H1 (cell line): ENCODE results near the gene LPCAT1. TPM values are rescaled to one million over a fixed set of nuclear protein-coding genes. Genes with fewer than 3 reads are reported as not detected.

Experiments
- CTCF ChIA-PET: fragments of 300-600 bp; sonication (Branson Sonifier 250); formaldehyde crosslinking; loops from one replicate; lab custom pipeline; 2021; ENCODE audit not compliant: partially characterized antibody; lab: Charles Lee
- POLR2A ChIA-PET: fragments of 300-600 bp; sonication (Branson Sonifier 250); formaldehyde crosslinking; loops from one replicate; lab custom pipeline; 2021; ENCODE audit warnings: inconsistent platforms; ENCODE audit not compliant: partially characterized antibody; lab: Charles Lee
- DNase-seq, 2 experiments: peaks; one replicate each; pipeline versions ENCODE4 v3.0.0 to v3.0.0-alpha.2; 2010 to 2022; ENCODE audit warnings: low spot score in 2 of 2, low read depth in 1 of 2, mixed read lengths in 1 of 2
- FAIRE-seq: peaks from 2 replicates; lab custom pipeline; 2011; peaks lifted over from hg19 to GRCh38; lab: Jason Lieb, UNC
- H2AFZ ChIP-seq: 2 replicates; pipeline ENCODE4 v1.8.1; 2012; ENCODE audit warnings: low read length, inconsistent platforms
- H2AK5ac ChIP-seq: 2 replicates; pipeline ENCODE4 v1.6.1; 2013; ENCODE audit warnings: low read depth, low read length
- H2BK120ac ChIP-seq: replicated peaks from 2 replicates; pipeline ENCODE3; 2013; ENCODE audit warnings: low read depth, low read length, inconsistent platforms
- H2BK12ac ChIP-seq: 2 replicates; pipeline ENCODE4 v1.6.1; 2013; ENCODE audit warnings: low read depth, low read length
- H2BK15ac ChIP-seq: 2 replicates; pipeline ENCODE4 v1.6.1; 2013; ENCODE audit warnings: low read length
- H2BK20ac ChIP-seq: 2 replicates; pipeline ENCODE4 v1.6.1; 2013; ENCODE audit warnings: low read length
- H2BK5ac ChIP-seq: 2 replicates; pipeline ENCODE4 v1.6.1; 2013; ENCODE audit warnings: low read depth, low read length
- H3K14ac ChIP-seq: 2 replicates; pipeline ENCODE4 v1.6.1; 2013; ENCODE audit warnings: inconsistent platforms; ENCODE audit not compliant: insufficient read length
- H3K18ac ChIP-seq: 2 replicates; pipeline ENCODE4 v1.6.1; 2013; ENCODE audit warnings: low read length; ENCODE audit errors: extremely low read depth
- H3K23ac ChIP-seq: 2 replicates; pipeline ENCODE4 v1.6.1; 2013; ENCODE audit warnings: inconsistent platforms; ENCODE audit not compliant: insufficient read length
- H3K23me2 ChIP-seq: 2 replicates; pipeline ENCODE4 v1.6.1; 2013; ENCODE audit warnings: low read depth, low read length
- H3K27ac ChIP-seq: 2 replicates; pipeline ENCODE4 v1.6.1; 2011; ENCODE audit warnings: low read depth, low read length, inconsistent platforms
- H3K27me3 ChIP-seq, 4 experiments: replicated peaks in 1 of 4; 1 replicate in 1 of 4; 2 replicates in 3 of 4; pipeline versions ENCODE4 v1.6.1 to v1.8.1; 2011 to 2013; ENCODE audit warnings: low read length in 3 of 4, mild to moderate bottlenecking in 3 of 4, inconsistent platforms in 2 of 4, mixed read lengths in 2 of 4, moderate library complexity in 1 of 4; ENCODE audit not compliant: control insufficient read depth in 3 of 4, insufficient read depth in 3 of 4; ENCODE audit errors: extremely low read depth in 1 of 4
- H3K36me3 ChIP-seq, 4 experiments: 2 replicates each; pipeline versions ENCODE4 v1.6.1 to v1.8.1; 2011 to 2013; ENCODE audit warnings: mild to moderate bottlenecking in 4 of 4, low read length in 3 of 4, moderate library complexity in 2 of 4, control low read depth in 1 of 4, inconsistent platforms in 1 of 4; ENCODE audit not compliant: insufficient read depth in 4 of 4, control insufficient read depth in 2 of 4
- H3K4ac ChIP-seq: replicated peaks from 2 replicates; pipeline ENCODE3; 2013; ENCODE audit warnings: low read length, low read depth, mixed read lengths, inconsistent platforms; ENCODE audit not compliant: insufficient read length
- H3K4me1 ChIP-seq, 4 experiments: replicated peaks in 1 of 4; 1 replicate in 1 of 4; 2 replicates in 3 of 4; pipeline versions ENCODE4 v1.6.1 to v1.8.1; 2011 to 2013; ENCODE audit warnings: low read length in 3 of 4, inconsistent platforms in 2 of 4, mixed read lengths in 1 of 4; ENCODE audit not compliant: insufficient read depth in 4 of 4, control insufficient read depth in 3 of 4
- H3K4me2 ChIP-seq, 2 experiments: 2 replicates each; pipeline versions ENCODE4 v1.6.1 to v1.8.1; 2011 to 2013; ENCODE audit warnings: low read depth in 2 of 2, low read length in 2 of 2, control low read depth in 1 of 2, inconsistent platforms in 1 of 2, mild to moderate bottlenecking in 1 of 2; ENCODE audit not compliant: insufficient read depth in 1 of 2
- H3K4me3 ChIP-seq, 4 experiments: fragments of 200-600, 300-600 bp in 1 of 4; sonication (generic), shearing (Covaris generic), sonication (Bioruptor Twin) in 1 of 4; 2 replicates each; pipeline versions ENCODE4 v1.5.1 to v1.8.1; 2011 to 2016; ENCODE audit warnings: low read length in 4 of 4, low read depth in 3 of 4, control low read depth in 2 of 4, inconsistent platforms in 2 of 4, mild to moderate bottlenecking in 2 of 4, mixed read lengths in 1 of 4, moderate library complexity in 1 of 4; ENCODE audit not compliant: insufficient read depth in 2 of 4; ENCODE audit errors: extremely low read depth in 1 of 4
- H3K56ac ChIP-seq: replicated peaks from 2 replicates; pipeline ENCODE3; 2013; ENCODE audit warnings: low read depth, mild to moderate bottlenecking, mixed read lengths, low read length, inconsistent platforms; ENCODE audit not compliant: insufficient read length
- H3K79me1 ChIP-seq: 2 replicates; pipeline ENCODE4 v1.6.1; 2013; ENCODE audit warnings: low read depth, low read length, control low read depth
- H3K79me2 ChIP-seq, 2 experiments: 2 replicates each; pipeline versions ENCODE4 v1.6.1 to v1.8.1; 2012 to 2013; ENCODE audit warnings: low read length in 2 of 2, mild to moderate bottlenecking in 2 of 2, inconsistent platforms in 1 of 2; ENCODE audit not compliant: insufficient read depth in 2 of 2, control insufficient read depth in 1 of 2
- H3K9ac ChIP-seq, 4 experiments: replicated peaks in 1 of 4; 1 replicate in 1 of 4; 2 replicates in 3 of 4; pipeline versions ENCODE4 v1.6.1 to v1.8.1; 2011 to 2013; ENCODE audit warnings: low read depth in 3 of 4, low read length in 3 of 4, control low read depth in 2 of 4, mild to moderate bottlenecking in 2 of 4, moderate library complexity in 2 of 4, inconsistent platforms in 1 of 4; ENCODE audit errors: extremely low read depth in 1 of 4
- H3K9me3 ChIP-seq, 2 experiments: 2 replicates each; pipeline versions ENCODE4 v1.6.1 to v1.8.1; 2012 to 2013; ENCODE audit warnings: mild to moderate bottlenecking in 2 of 2, moderate library complexity in 2 of 2, control low read depth in 1 of 2, inconsistent platforms in 1 of 2, low read depth in 1 of 2, low read length in 1 of 2, mixed read lengths in 1 of 2; ENCODE audit not compliant: insufficient read depth in 2 of 2
- H4K20me1 ChIP-seq, 2 experiments: replicated peaks in 1 of 2; 2 replicates each; pipeline versions ENCODE3 to v1.8.1; 2011 to 2013; ENCODE audit warnings: inconsistent platforms in 2 of 2, low read length in 2 of 2, mild to moderate bottlenecking in 1 of 2; ENCODE audit not compliant: insufficient read depth in 2 of 2, control insufficient read depth in 1 of 2
- H4K5ac ChIP-seq: 2 replicates; pipeline ENCODE4 v1.6.1; 2013; ENCODE audit warnings: low read length, low read depth, mixed read lengths, inconsistent platforms; ENCODE audit not compliant: insufficient read length
- H4K8ac ChIP-seq: 2 replicates; pipeline ENCODE4 v1.8.0; 2013; ENCODE audit warnings: mild to moderate bottlenecking, moderate library complexity, low read length, inconsistent platforms; ENCODE audit not compliant: insufficient read depth; ENCODE audit errors: extremely low read depth
- H4K91ac ChIP-seq: replicated peaks from 2 replicates; pipeline ENCODE3; 2013; ENCODE audit warnings: low read length, mixed read lengths, inconsistent platforms; ENCODE audit not compliant: insufficient read length
- EGR1 ChIP-seq: IDR thresholded peaks from 2 replicates; pipeline ENCODE4 v1.6.1; 2011; ENCODE audit warnings: low read depth, low read length, borderline replicate concordance
- KDM5A ChIP-seq: fragments of 200-600 bp; IDR thresholded peaks from 2 replicates; pipeline ENCODE4 v1.7.1; 2012; ENCODE audit warnings: mild to moderate bottlenecking, low read length, inconsistent platforms, mixed read lengths
- POLR2AphosphoS5 ChIP-seq: IDR thresholded peaks from 2 replicates; pipeline ENCODE4 v1.6.1; 2011; ENCODE audit warnings: low read depth, low read length
- RNF2 ChIP-seq: fragments of 200-900, 300-1000 bp; sonication (generic); IDR thresholded peaks from 2 replicates; pipeline ENCODE4 v1.7.1; 2016; ENCODE audit warnings: borderline replicate concordance, low read depth, mild to moderate bottlenecking, antibody characterized with exemption, low read length; ENCODE audit not compliant: poor library complexity, severe bottlenecking; ENCODE audit errors: missing control alignments
- SIRT6 ChIP-seq: IDR thresholded peaks from one replicate; pipeline ENCODE4 v1.7.1; 2012; ENCODE audit warnings: low read length, inconsistent platforms
- SP2 ChIP-seq: IDR thresholded peaks from 2 replicates; pipeline ENCODE4 v1.6.1; 2012; ENCODE audit warnings: mild to moderate bottlenecking, low read length, inconsistent platforms
- TEAD4 ChIP-seq: IDR thresholded peaks from 2 replicates; pipeline ENCODE4 v1.6.1; 2012; ENCODE audit warnings: low read depth, low read length, inconsistent platforms, mixed read lengths
- ZNF274 ChIP-seq: IDR thresholded peaks from 2 replicates; pipeline ENCODE4 v1.7.0; 2012; ENCODE audit warnings: low read length, borderline replicate concordance; ENCODE audit errors: extremely low read depth
- WGBS, 2 experiments: shearing (Covaris generic) in 1 of 2; methylation state at CpG; one replicate each; pipeline versions ENCODE4 v1.1.6 to v1.1.7; 2013 to 2015; ENCODE audit warnings: low lambda C conversion rate in 2 of 2, mixed read lengths in 2 of 2, inconsistent platforms in 1 of 2, low coverage in 1 of 2, missing lambda C conversion rate in 1 of 2; ENCODE audit not compliant: insufficient replicate concordance in 2 of 2, insufficient coverage in 1 of 2, insufficient read length in 1 of 2; ENCODE audit errors: extremely low coverage in 1 of 2, missing lambda C conversion rate in 1 of 2; 5-methylcytosine and 5-hydroxymethylcytosine counted together
- polyA plus RNA-seq, 7 experiments: library from polyadenylated mRNA; depleted of rRNA in 3 of 7; stranded (reverse) in 5 of 7; unstranded in 2 of 7; fragments of >200 nt in 5 of 7; fragments of 200-250 nt in 2 of 7; gene quantifications; 1 replicate in 5 of 7; 2 replicates in 1 of 7; 4 replicates in 1 of 7; pipeline versions ENCODE4 v1.2.1 to v1.2.3, GENCODE V29; 2011 to 2013; ENCODE audit warnings: missing spikeins in 2 of 7, mixed read lengths in 2 of 7
- total RNA-seq: library from RNA; stranded (reverse); fragmentation: NEBNext Ultra II Directional; extraction: Animal tissue kit (Norgen Biotek cat#: 25700); gene quantifications from 2 replicates; pipeline ENCODE4 v1.2.1, GENCODE V29; 2021

LPCAT1 gene
- total and polyA plus RNA-seq, 2 of the 8 experiments (the other 6 are each of a cell fraction or from before 2014, with no cell fraction given): 107 to 260 TPM

DNA sequence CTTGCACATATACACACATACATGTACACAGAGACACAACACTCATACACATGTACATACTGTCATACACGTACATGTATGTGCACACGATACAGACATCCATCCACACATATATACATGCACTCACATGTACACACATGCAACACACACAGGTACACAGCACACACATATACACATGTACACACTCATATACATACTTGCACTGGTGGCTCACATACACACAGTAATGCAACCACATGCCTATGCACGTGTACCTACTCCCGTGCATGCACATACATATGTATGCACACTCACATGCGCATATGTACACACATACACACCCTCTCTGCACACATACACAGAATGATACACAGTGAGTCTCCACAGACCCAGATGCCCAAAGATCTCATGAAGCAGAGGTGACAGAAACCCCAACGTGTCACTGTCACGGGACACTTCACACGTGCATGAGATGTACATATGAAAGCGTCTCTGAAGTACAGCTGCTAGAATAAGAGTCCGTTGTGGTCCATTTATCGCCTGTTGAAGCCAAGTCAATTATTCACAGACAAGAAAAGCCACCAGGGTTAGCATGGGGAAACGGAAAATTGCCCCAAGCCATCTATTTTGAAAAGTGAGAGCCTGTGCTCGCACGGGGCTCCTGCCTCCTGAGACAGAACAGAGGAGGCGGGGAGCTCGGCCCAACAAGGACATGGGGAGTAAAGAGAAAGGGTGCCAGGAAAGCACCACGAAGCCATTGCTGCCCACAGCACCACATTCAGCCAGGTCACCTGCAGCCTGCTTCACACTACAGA is 24.9 kb downstream of the LPCAT1 start:
- no peak overlapping the region for H3K4me3 ChIP-seq
- no peak overlapping the region for H2AK5ac ChIP-seq
- no peaks in the 10 kb centered on the region for H3K9me3 ChIP-seq
- peak overlapping the region; percentile 18 for H3K23ac ChIP-seq
- H2BK5ac ChIP-seq: no peak overlapping the region
- peaks cover 2 to 45% (median 17%) of the 10 kb centered on the region in 4 experiments; a peak in 5 of 8 replicates for H3K36me3 ChIP-seq
- 0 out of 7 replicates have a peak overlapping the region, but pooled peaks of 1 of the 4 experiments have one; percentile 2 for H3K9ac ChIP-seq
- H3K4me2 ChIP-seq: no peak overlapping the region
- H3K4ac ChIP-seq: peak overlapping the region; percentile 58
- WGBS, 2 experiments: 86% methylated on average over 17 of the region's 17 CpGs; no CpG with 5 or more reads in 1 of the 2 experiments
- no peak overlapping the region for H2BK20ac ChIP-seq
- H3K27me3 ChIP-seq: no peaks in the 10 kb centered on the region
- peak overlapping the region; percentile 23; the same call in 1 of the 2 replicates for H3K27ac ChIP-seq
- no peak for TF ChIP-seq KDM5A
- TF ChIP-seq TEAD4: no peak
- no peak for TF ChIP-seq SP2
- no peak for TF ChIP-seq RNF2
- TF ChIP-seq ZNF274: no peak
- no peak for TF ChIP-seq SIRT6
- TF ChIP-seq EGR1: no peak
- no peak for TF ChIP-seq POLR2AphosphoS5
- no peak overlapping the region for H3K18ac ChIP-seq
- H2AFZ ChIP-seq: no peak overlapping the region
- no peak overlapping the region for H2BK15ac ChIP-seq
- FAIRE-seq (no peak), DNase-seq (no peak)
- no peak overlapping the region for H3K14ac ChIP-seq
- peaks cover 2 to 15% (median 7%) of the 10 kb centered on the region in 4 experiments for H3K4me1 ChIP-seq
- no peaks in the 10 kb centered on the region for H3K23me2 ChIP-seq
- no peak overlapping the region for H2BK12ac ChIP-seq
- H3K79me1 ChIP-seq: peaks cover 33% of the 10 kb centered on the region
- H4K20me1 ChIP-seq: peaks cover 46 to 62% of the 10 kb centered on the region in 2 experiments
- ChIA-PET POLR2A (interaction anchor here (0.8 to 1.5 kb wide), 2 partner anchors 10 to 19 kb away, joined by 3 read pairs; no protein-coding TSS in a partner anchor), CTCF (interaction anchor here (1.4 to 6.4 kb wide), 3 partner anchors 14 to 19 kb away, joined by 5 to 34 read pairs (median 7); no protein-coding TSS in a partner anchor)
- no peak overlapping the region for H4K91ac ChIP-seq
- peaks cover 17 to 78% of the 10 kb centered on the region in 2 experiments for H3K79me2 ChIP-seq
- H4K5ac ChIP-seq: no peak overlapping the region
- no peak overlapping the region for H4K8ac ChIP-seq
- no peak overlapping the region for H3K56ac ChIP-seq
- H2BK120ac ChIP-seq: no peak overlapping the region
